SK-N-SH treated with all-trans-retinoic acid at 6 μM for 48 hours (cell line): Measurements from ENCODE around the gene ZNF646.

Source experiments
- CREB5 ChIP-seq: fragments of 250-450 bp; sonication (Bioruptor Pico); IDR thresholded peaks from 2 replicates; pipeline ENCODE4 v1.5.1; 2020; ENCODE audit warnings: low read depth, mild to moderate bottlenecking, moderate library complexity
- PATZ1 ChIP-seq: fragments of 250-450 bp; sonication (Bioruptor Pico); IDR thresholded peaks from 2 replicates; pipeline ENCODE4 v1.8.0; 2020; ENCODE audit warnings: mild to moderate bottlenecking, moderate library complexity, borderline replicate concordance
- POU6F1 ChIP-seq: fragments of 250-450 bp; sonication (Bioruptor Pico); IDR thresholded peaks from 2 replicates; pipeline ENCODE4 v1.8.0; 2021; ENCODE audit warnings: low read depth, mild to moderate bottlenecking, moderate library complexity, borderline replicate concordance
- ZC3H10 ChIP-seq: fragments of 250-450 bp; sonication (Bioruptor Pico); IDR thresholded peaks from 2 replicates; pipeline ENCODE4 v1.5.1; 2021; ENCODE audit warnings: mild to moderate bottlenecking, moderate library complexity
- ZFP30 ChIP-seq: fragments of 450-650 bp; formaldehyde crosslinking; IDR thresholded peaks from 2 replicates; pipeline ENCODE4 v1.5.0; 2022; ENCODE audit warnings: mild to moderate bottlenecking, moderate library complexity
- ZNF70 ChIP-seq: fragments of 450-650 bp; formaldehyde crosslinking; IDR thresholded peaks from 2 replicates; pipeline ENCODE4 v1.5.0; 2020; ENCODE audit warnings: mild to moderate bottlenecking, moderate library complexity

DNA sequence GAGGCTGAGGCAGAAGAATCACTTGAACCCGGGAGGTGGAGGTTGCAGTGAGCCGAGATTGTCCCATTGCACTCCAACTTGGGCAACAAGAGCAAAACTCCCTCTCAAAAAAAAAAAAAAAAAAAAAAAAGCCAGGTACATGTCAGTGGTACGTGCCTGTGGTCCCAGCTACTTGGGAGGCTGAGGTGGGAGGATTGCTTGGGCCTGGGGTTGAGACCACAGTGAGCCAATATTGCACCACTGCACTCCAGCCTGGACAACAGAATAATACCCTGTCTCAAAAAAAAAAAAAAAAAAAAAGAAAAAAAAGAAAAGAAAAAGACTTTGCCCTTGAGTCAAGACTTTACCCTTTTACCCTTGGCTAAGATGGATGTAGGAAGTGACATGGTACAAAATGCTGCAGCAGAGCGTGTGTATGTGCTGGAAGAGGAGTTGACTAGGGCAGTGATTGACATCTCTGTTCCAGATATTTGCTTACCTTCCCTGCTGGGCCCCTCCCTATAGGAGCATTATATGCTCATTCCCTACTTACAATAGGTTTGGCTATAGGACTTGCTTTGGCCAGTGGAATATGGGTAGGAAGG lies 30.2 kb upstream of the ZNF646 start:
- TF ChIP-seq PATZ1 (CRISPR knock-in tag) (no peak), ZFP30 (CRISPR knock-in tag) (no peak), ZNF70 (CRISPR knock-in tag) (no peak), ZC3H10 (no peak), CREB5 (CRISPR knock-in tag) (no peak), POU6F1 (CRISPR knock-in tag) (no peak)
